HL-60/S4 (cell line): ENCODE results near the gene MMP17.

Experiments used
- in situ Hi-C: fragments of 300-500 bp; cut with MboI; formaldehyde crosslinking; loops from 2 replicates; pipeline ENCODE4 v1.14.3; 2022; ENCODE audit warnings: low sequenced_read_pairs

The MMP17 gene

GRCh38 chr12:131827961-131828534 is at the start of gene MMP17:
Gene MMP17, plus strand, starts transcription at chr12:131828393. Its CDS starts 102 bp downstream, at chr12:131828495.
- in situ Hi-C loops: no loop called here

DNA sequence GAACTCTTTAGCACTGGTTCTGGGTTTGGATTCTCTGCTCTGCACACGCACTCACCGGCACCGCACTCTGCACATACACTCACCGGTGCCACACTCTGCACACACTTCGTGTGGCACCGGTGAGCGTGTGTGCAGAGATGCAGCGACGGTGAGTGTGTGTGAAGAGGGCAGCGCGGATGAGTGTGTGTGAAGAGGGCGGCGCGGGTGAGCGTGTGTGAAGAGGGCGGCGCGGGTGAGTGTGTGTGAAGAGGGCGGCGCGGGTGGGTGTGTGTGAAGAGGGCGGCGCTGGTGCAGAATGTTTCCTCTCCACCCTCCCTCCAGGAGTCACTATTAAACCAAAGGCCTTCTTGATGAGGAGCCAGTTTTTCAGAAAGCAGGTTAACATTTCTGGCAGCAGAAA is 49.2 kb upstream of the MMP17 start:
- in situ Hi-C loops: no loop called here

DNA sequence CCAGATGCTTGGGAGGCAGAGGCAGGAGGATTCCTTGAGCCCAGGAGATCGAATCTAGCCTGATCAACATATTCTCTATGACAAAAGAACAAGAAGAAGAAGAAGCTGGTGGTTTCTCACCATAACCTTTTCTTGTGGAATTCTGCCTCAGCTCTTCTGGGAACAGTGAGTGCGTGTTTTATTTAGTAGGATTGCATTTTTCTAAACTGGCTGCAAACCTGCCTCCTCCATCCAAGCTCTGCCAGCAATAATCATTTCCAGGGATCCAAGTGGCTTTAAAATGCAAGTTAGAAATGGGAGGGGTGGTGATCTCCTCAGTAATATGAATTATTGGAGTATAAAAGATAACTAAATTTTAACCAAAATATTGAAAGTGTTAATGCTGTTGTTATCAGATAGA is 46.1 kb upstream of the MMP17 start:
- in situ Hi-C loops: no loop called here

GRCh38 chr12:131783915-131784541 is 44.2 kb upstream of the MMP17 start:
- in situ Hi-C loops: no loop called here

DNA sequence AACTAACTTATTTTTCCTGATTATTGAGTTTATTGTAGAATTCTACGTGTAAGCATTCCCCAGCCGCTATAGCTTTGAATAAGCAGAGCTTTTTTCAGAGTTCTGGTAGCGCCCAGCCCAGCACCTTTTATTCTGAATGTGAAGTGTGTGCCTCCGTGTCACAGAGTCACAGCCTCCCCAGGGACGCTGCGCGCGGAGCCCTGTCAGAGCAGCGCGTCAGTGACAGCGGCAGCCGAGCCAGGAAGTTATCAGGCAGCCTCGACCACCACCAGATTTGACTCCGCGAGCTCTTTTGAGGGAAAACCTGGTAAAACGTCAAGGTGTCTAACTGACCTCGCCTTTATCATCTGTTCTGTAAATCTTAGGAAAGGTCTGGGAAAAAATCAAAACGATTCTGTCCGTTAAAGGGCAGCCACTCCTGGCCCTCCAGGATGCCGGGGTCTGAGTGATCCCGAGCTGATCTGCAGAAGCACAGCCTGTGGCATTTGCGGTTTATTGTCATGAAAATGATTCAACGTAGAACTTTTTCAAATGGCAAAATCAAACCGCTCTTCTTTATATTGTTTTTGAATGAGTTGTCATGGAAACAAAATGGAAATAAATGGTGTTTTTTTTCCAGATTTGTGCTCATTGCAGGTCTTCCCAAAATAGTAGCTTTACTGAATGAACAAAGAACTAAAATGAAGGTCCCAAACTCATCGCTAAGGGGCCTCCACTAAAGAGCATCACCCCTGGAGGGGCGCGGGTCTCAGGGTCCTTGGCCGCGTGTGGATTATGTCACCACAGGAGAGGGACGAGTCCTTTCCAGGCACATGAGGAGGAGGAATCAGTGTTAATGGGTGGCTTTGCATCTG is 43.1 kb upstream of the MMP17 start:
- in situ Hi-C loops: no loop called here

GRCh38 chr12:131785763-131786330 is 42.3 kb upstream of the MMP17 start:
- in situ Hi-C loops: no loop called here

GRCh38 chr12:131786331-131786730 is 41.9 kb upstream of the MMP17 start:
- in situ Hi-C loops: no loop called here

DNA sequence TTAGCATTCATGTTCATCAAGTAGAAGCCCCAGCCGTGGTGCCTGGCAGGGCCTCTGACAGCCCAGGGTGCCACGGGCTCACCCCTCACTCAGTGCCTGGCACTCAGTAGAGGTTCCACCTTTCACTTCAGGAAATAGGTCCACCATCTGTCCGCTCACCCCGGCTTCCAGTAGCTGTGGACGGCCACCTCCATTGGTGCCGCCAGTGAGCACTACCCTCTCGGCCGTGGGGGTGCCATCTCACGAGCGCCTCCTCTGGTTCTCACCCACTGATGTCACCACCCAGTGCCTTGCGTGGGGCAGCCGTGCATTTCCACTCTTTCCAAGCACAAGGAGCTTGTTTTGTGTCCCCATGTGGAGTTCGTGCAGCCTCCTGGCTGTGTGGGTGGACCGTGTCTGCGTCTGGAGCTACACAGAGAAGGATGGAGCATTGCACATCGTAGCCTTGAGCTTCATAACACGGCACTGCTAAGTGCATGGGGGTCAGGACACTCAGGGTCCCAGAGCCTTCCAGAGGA is 41.0 kb upstream of the MMP17 start:
- in situ Hi-C loops: no loop called here

DNA sequence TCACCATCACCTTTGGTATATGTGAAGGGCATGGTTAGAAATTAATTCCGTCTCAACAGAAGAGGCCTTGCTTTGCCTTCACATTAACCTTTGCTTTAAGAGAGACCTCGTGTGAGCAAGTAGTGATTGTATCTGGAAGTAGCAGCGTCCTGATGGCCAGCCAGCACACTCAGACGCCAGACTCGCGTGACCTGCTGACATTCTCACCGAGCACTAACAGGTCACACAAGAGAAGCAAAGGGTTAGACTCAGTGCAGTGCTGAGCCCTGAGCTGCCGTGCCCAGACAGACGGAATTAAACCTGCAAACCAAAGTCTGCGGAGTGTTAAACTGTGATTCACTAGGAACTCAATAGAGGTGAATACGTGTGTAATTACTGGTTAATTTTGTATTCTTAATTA is 40.1 kb upstream of the MMP17 start:
- in situ Hi-C loops: no loop called here

GRCh38 chr12:131789638-131790037 is 38.6 kb upstream of the MMP17 start:
- in situ Hi-C loops: no loop called here

DNA sequence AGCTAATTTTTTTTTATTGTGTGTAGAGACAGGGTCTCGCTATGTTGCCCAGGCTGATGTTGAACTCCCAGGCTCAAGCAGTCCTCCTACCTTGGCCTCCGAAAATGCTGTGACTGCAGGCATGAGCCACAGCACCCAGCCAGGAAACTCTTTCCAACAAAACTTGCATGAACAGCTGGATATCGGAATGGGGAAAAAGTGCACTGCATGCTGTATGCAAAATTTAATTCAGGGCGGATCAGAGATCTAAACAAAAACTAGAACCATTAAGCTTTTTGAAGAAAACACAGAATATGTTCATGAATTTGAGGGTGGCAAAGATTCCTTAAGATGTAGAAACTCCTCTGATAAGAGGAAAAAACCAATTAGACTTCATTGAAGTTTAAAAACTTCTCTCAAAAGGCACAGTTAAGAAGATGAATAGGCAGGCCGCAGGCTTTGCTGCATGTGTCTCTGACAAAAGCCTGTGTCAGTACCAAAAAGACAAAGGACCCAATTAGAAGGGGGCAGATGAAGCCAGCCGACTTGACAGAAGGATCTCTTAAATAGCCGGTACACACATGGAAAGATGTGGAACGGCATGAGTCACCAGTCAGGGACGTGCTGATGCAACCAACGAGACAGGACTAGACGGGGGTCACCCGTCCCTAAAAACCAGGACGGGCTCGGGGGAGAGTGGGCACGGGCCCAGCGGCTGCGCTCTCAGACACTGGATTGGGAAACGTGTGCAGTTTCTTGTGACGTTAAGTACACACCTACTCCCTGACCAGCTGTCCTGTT is 34.8 kb upstream of the MMP17 start:
- in situ Hi-C loops: no loop called here

GRCh38 chr12:131794061-131794460 is 34.1 kb upstream of the MMP17 start:
- in situ Hi-C loops: no loop called here

DNA sequence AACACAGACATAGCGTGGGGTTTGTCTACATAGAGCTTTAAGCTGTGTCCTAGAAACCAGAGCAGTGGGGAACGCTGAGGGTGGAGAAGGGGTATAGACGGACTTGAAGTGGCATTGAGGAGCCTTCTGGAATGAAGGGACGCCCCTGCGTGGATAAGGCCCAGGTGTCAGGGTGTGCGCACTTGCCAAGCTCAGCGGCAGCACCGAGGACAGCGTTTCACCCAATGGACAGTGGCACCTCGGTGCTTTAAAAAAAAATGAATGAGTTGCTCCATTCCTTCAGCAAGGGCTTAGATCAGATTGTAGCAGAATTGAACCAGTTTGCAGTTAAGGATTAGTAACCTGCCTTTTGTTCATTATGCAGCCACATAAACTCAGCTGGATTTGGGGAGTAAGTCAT is 33.6 kb upstream of the MMP17 start:
- in situ Hi-C loops: no loop called here

DNA sequence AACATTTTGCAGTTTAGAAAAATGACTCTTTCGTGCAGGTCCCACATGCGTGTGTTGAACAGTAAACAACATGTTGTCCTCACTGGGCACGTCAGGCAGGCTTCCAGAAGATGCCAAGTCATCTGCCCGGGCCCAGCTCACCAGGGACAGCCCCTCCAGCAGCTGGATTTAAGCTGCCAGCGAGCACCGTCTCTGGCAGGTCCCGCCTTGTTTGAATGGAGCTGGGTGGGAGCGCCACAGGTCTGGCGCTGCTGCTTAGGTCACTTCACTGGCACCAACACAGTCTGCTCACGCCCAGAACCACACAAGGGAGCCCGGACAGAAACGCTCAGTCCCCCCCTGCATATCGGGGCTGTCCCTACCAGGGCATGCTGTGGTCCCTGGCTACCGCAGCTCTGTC is 33.1 kb upstream of the MMP17 start:
- in situ Hi-C loops: no loop called here

DNA sequence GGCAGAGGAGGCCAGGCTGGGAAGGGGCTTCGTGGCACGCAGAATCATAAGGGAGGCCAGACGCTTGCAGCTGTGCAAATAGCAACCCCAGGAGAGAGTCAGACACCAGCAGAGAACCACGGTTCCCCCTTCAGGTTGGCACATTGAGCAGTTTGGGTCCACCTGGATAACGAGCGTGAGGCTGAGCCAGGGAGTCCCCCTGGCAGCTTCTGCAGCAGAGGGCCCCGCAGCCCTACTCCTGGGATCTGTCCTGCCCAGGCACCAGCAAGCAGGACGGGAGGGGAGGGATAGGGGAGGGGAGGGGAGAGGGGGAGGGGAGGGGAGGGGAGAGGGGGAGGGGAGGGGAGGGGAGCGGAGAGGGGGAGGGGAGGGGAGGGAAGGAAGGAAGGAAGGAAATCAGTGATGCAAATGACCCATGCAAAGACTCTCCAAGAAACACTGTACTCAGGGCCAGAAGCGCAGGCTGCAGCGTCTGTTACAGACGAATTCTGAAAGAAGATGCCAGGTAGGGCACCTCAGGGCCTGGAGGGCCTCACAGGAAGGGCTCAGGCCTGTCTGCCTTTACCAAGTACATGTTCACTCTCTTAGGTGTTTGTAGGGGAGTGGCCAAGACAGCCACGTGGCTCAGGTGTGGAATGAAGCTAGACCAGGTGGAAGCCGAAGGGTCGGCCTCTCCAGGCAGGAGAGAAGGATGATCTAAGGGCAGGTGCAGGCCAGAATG is 32.3 kb upstream of the MMP17 start:
- in situ Hi-C loops: no loop called here

DNA sequence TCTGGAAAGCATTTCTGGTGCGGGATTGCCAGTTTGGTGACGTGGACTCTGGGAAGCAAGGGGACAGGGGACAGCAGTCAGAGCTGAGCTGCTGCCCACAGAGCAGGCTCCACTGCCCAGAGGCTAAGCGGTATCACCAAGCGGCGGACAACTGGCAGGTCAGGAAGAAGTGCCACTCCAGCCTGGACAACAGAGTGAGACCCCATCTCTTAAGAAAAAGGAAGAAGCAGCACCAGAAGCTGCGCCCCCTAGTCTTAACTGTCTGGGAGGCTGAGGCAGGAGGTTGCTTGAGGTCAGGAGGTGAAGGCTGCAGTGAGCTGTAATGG is 31.8 kb upstream of the MMP17 start:
- in situ Hi-C loops: no loop called here

GRCh38 chr12:131796754-131797587 is 31.2 kb upstream of the MMP17 start:
- in situ Hi-C loops: no loop called here

DNA sequence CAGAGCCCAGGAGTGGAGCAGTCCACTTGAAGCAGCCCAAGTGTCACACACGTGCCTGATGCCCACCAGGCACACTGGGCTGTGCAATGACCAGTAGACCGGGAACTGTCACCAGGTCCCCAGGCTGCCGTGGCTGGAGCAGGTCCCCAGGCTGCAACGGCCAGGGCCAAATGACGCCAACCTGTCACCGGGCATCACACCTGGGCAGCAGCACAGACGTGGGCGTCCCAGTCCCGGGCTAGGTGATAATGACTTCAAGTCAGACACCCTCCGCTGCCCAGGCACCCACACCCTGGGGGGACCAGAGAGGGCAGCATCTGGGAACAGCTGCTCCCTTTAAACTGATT is 30.6 kb upstream of the MMP17 start:
- in situ Hi-C loops: no loop called here

GRCh38 chr12:131799195-131799594 is 29.0 kb upstream of the MMP17 start:
- in situ Hi-C loops: no loop called here
